ACC112 (cell line): ENCODE data around the gene YJU2.
"Not testable (repeated sequence)": the region's sequence is repeated elsewhere in the genome, so short reads cannot be mapped to it uniquely, and the experiment has no call there.

ENCODE experiments used
- H2AFZ ChIP-seq: fragments of 200-600 bp; sonication (generic); one replicate; pipeline ENCODE4 v1.6.0; 2017; ENCODE audit warnings: antibody characterized with exemption, low read length; ENCODE audit not compliant: unreplicated experiment
- H3K27ac ChIP-seq: fragments of 200-600 bp; sonication (generic); 2 replicates; pipeline ENCODE4 v1.5.1; 2014; ENCODE audit warnings: low read depth, mild to moderate bottlenecking, antibody characterized with exemption, low read length, moderate library complexity
- H3K27me3 ChIP-seq: fragments of 200-600 bp; sonication (generic); 2 replicates; pipeline ENCODE4 v1.6.1; 2014; ENCODE audit warnings: mild to moderate bottlenecking, antibody characterized with exemption, low read length, moderate library complexity, mixed read lengths; ENCODE audit not compliant: insufficient read depth
- H3K36me3 ChIP-seq: fragments of 200-600 bp; sonication (generic); 2 replicates; pipeline ENCODE4 v1.6.1; 2016; ENCODE audit warnings: mild to moderate bottlenecking, antibody characterized with exemption, low read length, moderate library complexity, mixed read lengths; ENCODE audit not compliant: insufficient read depth
- H3K4me1 ChIP-seq: fragments of 200-600 bp; sonication (generic); one replicate; pipeline ENCODE4 v1.6.1; 2016; ENCODE audit warnings: low read length, mixed read lengths; ENCODE audit not compliant: insufficient read depth, unreplicated experiment, control insufficient read depth
- H3K4me3 ChIP-seq: fragments of 200-600 bp; sonication (generic); 2 replicates; pipeline ENCODE4 v1.5.1; 2014; ENCODE audit warnings: mild to moderate bottlenecking, low read depth, low read length
- H3K79me2 ChIP-seq: fragments of 200-600 bp; sonication (generic); one replicate; pipeline ENCODE4 v1.6.0; 2016; ENCODE audit warnings: low read length; ENCODE audit not compliant: control insufficient read depth, unreplicated experiment, insufficient read depth

The YJU2 gene

DNA sequence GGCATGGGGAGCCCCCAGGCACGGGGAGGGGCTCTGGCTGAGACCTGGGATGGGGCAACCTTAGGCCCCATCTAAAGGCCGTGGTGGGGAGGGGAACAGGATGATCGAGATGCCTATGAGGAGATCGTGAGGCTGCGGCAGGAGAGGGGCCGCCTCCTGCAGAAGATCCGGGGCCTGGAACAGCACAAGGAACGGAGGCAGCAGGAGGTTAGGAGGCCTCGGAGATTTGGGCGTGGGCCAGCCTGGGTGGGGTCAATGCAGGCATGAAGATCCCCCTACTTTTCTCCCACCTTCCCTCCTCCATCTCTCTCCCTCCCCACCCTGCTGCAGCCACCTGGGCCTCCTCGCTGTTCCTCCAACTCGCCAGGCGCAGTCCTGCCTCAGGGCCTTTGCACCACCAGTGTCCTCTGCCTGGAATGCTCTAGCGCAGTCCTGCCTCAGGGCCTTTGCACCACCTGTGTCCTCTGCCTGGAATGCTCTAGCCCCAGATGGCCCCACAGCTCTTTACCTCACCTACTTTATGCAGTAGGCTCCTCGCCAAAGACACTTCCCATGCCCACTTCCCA lies 36.6 kb upstream of the YJU2 start:
- no peak overlapping the region for H3K4me3 ChIP-seq
- no peak overlapping the region for H3K27ac ChIP-seq
- H3K27me3 ChIP-seq = no peaks in the 10 kb centered on the region

GRCh38 chr19:4213116-4213515 lies 33.8 kb upstream of the YJU2 start:
- no peak overlapping the region for H3K27ac ChIP-seq
- H2AFZ ChIP-seq = no peak overlapping the region
- no peak overlapping the region for H3K4me3 ChIP-seq
- no peaks in the 10 kb centered on the region for H3K79me2 ChIP-seq
- H3K27me3 ChIP-seq = no peaks in the 10 kb centered on the region
- H3K4me1 ChIP-seq = no peaks in the 10 kb centered on the region
- H3K36me3 ChIP-seq = no peaks in the 10 kb centered on the region

More for the DNA sequence above, 36.6 kb upstream of the YJU2 start:
- no peaks in the 10 kb centered on the region for H3K79me2 ChIP-seq
- no peaks in the 10 kb centered on the region for H3K4me1 ChIP-seq
- H2AFZ ChIP-seq = no peak overlapping the region
- no peaks in the 10 kb centered on the region for H3K36me3 ChIP-seq

- Histone ChIP-seq H3K27me3 (no peaks in the 10 kb centered on the region), H3K79me2 (no peaks in the 10 kb centered on the region), H2AFZ (no peak overlapping the region), H3K4me1 (no peaks in the 10 kb centered on the region), H3K27ac (no peak overlapping the region), H3K36me3 (no peaks in the 10 kb centered on the region), H3K4me3 (no peak overlapping the region)
Observed at GRCh38 chr19:4215807-4216206, 31.1 kb upstream of the YJU2 start.

DNA sequence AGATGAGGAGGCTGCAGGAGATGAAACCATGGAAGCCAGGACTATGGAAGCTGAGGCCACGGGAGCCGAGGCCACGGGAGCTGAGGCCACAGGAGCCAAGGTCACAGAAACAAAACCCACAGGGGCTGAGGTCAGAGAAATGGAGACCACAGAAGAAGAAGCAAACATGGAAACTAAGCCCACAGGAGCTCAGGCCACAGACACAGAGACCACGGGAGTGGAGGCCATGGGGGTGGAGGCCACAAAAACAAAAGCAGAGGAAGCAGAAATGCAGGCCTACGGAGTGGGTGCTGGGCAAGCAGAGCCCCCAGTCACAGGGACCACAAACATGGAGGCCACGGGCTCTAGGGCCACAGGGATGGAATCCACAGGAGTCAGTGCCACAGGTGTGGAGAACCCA lies 30.0 kb upstream of the YJU2 start:
- no peaks in the 10 kb centered on the region for H3K4me1 ChIP-seq
- H3K4me3 ChIP-seq = no peak overlapping the region
- no peak overlapping the region for H2AFZ ChIP-seq
- no peaks in the 10 kb centered on the region for H3K79me2 ChIP-seq
- no peaks in the 10 kb centered on the region for H3K27me3 ChIP-seq
- no peaks in the 10 kb centered on the region for H3K36me3 ChIP-seq
- no peak overlapping the region for H3K27ac ChIP-seq

DNA sequence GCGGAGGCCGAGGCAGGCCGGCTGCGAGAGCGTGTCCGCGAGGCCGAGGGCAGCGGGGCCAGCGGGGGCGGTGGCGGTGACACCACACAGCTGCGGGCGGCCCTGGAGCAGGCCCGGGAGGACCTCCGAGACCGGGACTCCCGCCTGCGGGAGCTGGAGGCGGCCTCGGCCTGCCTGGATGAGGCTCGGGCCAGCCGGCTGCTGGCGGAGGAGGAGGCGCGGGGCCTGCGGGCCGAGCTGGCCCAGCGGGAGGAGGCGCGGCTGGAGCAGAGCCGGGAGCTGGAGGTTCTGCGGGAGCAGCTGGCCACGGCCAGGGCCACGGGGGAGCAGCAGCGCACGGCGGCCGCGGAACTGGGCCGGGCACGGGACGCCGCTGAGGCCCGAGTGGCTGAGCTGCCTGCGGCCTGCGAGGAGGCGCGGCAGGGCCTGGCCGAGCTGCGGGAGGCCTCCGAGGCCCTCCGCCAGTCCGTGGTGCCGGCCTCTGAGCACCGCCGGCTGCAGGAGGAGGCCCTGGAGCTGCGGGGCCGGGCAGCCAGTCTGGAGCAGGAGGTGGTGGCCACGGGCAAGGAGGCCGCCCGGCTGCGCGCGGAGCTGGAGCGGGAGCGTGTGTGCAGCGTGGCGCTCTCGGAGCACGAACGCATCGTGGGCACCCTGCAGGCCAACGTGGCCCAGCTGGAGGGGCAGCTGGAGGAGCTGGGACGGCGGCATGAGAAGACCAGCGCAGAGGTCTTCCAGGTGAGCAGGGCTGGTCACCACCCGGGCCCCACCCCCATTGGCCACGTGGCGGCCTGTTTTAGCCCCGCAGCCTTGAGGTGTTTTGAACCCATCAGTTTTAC lies 29.2 kb upstream of the YJU2 start:
- Histone ChIP-seq H2AFZ (no peak overlapping the region), H3K4me1 (no peaks in the 10 kb centered on the region), H3K79me2 (no peaks in the 10 kb centered on the region), H3K4me3 (no peak overlapping the region), H3K36me3 (no peaks in the 10 kb centered on the region), H3K27ac (no peak overlapping the region), H3K27me3 (no peaks in the 10 kb centered on the region)

DNA sequence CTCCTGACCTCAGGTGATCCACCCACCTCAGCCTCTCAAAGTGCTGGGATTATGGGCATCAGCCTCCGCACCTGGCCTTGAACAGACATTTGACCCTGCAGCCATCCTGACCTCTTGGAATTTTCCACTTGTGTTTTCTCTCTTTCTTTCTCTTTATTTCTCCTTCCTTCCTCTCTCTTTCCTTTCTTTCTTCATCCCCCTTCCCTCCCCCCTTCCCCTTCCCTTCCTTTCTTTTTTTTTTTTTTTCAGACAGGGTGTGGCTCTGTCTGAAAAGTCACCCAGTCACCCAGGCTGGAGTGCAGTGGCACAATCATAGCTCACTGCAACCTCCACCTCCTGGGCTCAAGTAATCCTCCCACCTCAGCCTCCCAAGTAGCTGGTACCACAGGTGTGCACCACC lies 28.4 kb upstream of the YJU2 start:
- H3K36me3 ChIP-seq, H3K27ac ChIP-seq, H3K79me2 ChIP-seq, H3K27me3 ChIP-seq, H3K4me1 ChIP-seq, H3K4me3 ChIP-seq, H2AFZ ChIP-seq: not testable (repeated sequence)

GRCh38 chr19:4220188-4220587 lies 26.7 kb upstream of the YJU2 start:
- no peaks in the 10 kb centered on the region for H3K4me1 ChIP-seq
- no peaks in the 10 kb centered on the region for H3K27me3 ChIP-seq

DNA sequence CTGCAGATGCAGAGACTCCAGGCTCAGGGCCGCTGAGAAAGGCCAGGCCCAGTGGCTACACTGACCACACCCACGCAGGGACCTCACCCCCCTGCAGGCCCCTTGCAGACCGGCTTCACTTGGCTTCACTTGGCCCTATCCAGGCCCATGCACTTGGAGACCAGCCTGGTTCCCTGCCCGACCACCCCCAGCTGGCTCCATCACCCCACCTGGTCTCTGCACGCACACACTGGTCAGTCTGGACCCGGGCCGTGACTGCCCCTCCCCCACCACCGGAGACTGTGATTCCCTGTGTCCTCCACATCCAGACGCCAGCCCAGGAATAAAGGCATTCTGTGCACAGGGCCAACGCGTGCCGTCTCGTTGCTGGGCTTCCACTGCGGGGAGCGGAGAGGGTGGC lies 22.4 kb upstream of the YJU2 start:
- no peak overlapping the region for H3K27ac ChIP-seq
- H3K79me2 ChIP-seq = no peaks in the 10 kb centered on the region
- H2AFZ ChIP-seq = no peak overlapping the region
- H3K36me3 ChIP-seq = no peaks in the 10 kb centered on the region
- no peaks in the 10 kb centered on the region for H3K27me3 ChIP-seq
- peaks cover 10% of the 10 kb centered on the region for H3K4me1 ChIP-seq
- H3K4me3 ChIP-seq = no peak overlapping the region

More at GRCh38 chr19:4220188-4220587, 26.7 kb upstream of the YJU2 start:
- no peak overlapping the region for H3K4me3 ChIP-seq
- H3K36me3 ChIP-seq = no peaks in the 10 kb centered on the region
- no peak overlapping the region for H2AFZ ChIP-seq
- H3K79me2 ChIP-seq = no peaks in the 10 kb centered on the region
- no peak overlapping the region for H3K27ac ChIP-seq

DNA sequence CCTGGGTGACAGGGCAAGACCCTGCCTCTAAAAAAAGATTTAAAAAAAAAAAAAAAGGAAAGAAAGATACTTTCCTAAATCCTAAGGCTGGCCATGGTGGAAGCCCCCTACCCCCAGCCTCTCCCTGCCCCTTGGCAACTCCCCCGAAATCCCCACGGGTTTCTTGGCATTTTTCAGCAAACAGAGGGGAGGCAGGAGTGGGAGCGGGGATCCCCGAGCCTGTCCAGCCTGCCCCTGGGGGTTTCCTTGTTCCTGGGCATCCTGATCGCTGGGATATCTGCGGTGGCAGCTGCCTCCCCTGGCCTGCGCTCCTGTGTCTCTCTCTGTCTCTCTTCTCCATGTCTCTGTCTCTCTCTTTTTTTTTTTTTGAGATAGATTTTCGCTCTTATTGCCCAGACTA lies 21.0 kb upstream of the YJU2 start:
- H3K4me1 ChIP-seq = peaks cover 12% of the 10 kb centered on the region

DNA sequence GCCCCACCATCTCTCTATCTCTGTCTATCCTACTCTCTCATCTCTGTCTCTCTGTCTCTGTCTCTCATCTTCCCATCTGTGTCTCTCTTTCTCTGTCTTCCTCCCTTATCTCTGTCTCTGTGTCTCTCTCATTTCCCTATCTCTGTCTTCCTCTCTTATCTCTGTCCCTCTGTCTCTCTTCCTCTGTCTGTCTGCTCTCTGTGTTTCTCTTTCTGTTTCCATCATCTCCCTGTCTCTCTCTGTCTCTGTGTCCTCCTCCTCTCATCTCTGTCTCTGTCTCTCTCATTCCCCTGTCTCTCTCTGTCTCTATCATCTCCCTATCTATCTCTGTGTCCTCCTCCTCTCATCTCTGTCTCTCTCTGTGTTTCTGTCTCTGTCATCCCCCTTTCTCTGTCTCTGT lies 19.1 kb upstream of the YJU2 start:
- Histone ChIP-seq H3K27ac (no peak overlapping the region), H3K36me3 (no peaks in the 10 kb centered on the region), H3K27me3 (no peaks in the 10 kb centered on the region), H3K4me3 (no peak overlapping the region), H3K79me2 (no peaks in the 10 kb centered on the region), H3K4me1 (peaks cover 12% of the 10 kb centered on the region), H2AFZ (no peak overlapping the region)

More for the DNA sequence above, 21.0 kb upstream of the YJU2 start:
- H3K79me2 ChIP-seq = no peaks in the 10 kb centered on the region
- H3K27me3 ChIP-seq = no peaks in the 10 kb centered on the region
- H3K4me3 ChIP-seq = no peak overlapping the region
- H3K27ac ChIP-seq = no peak overlapping the region
- H2AFZ ChIP-seq = no peak overlapping the region
- no peaks in the 10 kb centered on the region for H3K36me3 ChIP-seq

GRCh38 chr19:4228765-4229178 lies 18.1 kb upstream of the YJU2 start:
- Histone ChIP-seq H3K79me2 (no peaks in the 10 kb centered on the region), H3K27me3 (no peaks in the 10 kb centered on the region), H3K36me3 (no peaks in the 10 kb centered on the region), H3K4me1 (peaks cover 12% of the 10 kb centered on the region), H3K4me3 (0 out of 2 replicates have a peak overlapping the region, but pooled peaks have one; percentile 11), H3K27ac (no peak overlapping the region), H2AFZ (no peak overlapping the region)
